ENCODE measurements around the gene ZMYM3. TPM values are rescaled to one million over a fixed set of nuclear protein-coding genes. Genes with fewer than 3 reads are reported as not detected.

ZMYM3 gene
- total RNA-seq, 2 donors from 2014 or later, result 15.9 to 17.0 TPM

DNA sequence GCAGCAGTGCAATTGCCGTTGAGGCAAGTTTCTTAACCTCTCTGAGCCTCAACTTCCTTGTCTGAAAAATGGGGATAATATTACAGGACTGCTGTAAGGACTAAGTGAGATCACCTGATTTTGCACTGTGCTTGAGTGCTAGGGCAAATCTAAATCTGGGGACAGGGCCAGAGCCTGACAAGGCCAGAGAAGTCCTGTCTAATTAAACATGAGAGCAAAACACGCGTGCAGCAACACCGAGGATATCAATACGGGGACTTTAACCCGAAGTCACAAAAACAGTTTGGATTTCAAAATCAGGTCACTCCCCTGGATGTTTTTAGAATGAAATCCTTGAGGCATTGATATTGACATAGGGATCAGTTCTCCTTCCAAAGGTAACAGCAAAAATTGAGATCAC lies 36.6 kb downstream of the ZMYM3 start:
- no peak for ATAC-seq
- intact Hi-C loops (cut with DNase I, micrococcal nuclease), result no loop called here
- DNase-seq, result no peak

DNA sequence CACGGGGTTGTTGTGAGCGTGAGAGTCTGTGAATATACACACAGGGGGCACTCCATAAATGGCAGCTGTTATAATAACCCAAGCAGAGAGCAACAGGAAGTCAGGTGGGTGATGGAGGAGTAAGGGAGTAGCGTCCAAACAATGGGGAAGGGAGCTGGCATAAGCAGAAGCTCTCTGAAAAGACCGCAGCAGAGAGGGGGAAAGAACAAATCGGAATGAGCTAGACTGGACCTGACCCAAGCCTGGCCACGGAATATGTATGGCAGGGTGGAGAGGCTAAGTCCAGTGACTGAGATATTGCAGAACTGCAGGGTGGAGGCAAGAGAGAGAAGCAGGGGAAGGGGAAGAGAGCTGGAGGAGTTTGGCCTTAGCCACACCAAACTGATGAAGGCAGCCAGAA lies 37.5 kb downstream of the ZMYM3 start:
- intact Hi-C loops (cut with DNase I, micrococcal nuclease), result no loop called here
- ATAC-seq (peak; percentile 34), DNase-seq (no peak)

DNA sequence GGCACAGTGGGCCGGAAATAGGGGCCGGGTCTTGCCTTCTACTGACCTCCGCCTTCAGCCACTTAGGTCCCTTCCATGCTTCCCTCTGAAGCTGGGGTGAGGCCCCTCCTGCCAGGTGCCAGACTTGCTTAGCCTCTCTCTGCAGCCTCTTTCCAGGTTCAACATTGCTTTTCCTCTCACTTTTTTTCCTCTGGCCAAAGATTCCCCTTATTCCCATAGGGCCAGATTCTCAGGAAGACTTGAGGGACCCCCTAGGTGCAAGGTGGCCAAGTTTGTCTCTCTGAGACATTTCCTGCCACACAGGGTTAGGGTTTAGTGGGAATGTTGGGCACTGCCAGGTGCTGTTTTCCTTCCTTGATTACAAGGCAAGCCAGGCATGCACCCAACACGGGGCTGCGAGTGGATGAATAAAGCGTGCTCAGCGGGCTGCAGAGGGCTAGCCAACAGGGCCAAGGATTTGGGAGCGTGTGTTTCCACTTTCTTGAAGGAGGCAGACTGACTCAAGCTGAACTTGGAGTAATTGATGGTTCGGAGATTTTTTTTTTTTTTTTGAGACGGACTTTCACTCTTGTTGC lies 38.5 kb downstream of the ZMYM3 start:
- intact Hi-C loops (cut with DNase I, micrococcal nuclease), result no loop called here
- DNase-seq (peak in 1 of 2 donors; percentile 23), ATAC-seq (peak; percentile 40)

DNA sequence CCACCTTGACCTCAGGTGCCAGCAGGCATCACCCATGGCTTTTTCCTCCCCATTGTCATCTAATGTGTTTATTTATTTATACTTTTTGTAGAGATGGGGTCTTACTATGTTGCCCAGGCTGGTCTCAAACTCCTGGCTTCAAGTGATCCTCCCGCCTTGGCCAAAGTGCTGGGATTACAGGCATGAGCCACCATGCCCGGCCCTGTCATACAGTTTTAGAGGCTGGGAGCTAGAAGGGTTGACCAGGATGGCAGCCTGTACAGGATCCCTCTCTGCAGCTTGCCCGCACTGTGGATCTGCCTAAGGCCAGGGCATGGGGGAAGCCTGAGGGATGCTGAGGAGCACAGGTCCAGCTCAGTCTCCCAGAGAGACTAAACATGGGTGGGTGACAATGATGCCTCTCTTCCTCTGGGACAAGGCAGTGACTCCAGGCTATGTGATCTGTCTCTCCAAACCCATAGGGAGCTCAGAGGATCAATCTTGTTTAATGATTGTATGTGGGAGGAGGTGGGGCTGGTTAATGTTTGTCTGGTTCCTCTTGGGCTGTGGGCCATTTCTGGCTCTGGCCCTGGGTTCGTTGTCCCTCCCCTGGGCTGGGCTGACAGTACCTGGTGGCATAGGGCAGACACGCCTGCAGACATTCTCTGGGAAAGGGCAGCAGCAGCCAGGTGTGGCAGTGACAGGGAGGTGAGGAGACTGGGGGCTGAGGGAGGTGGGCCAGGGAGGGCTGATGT lies 39.2 kb downstream of the ZMYM3 start:
- peak; percentile 76 to 85 for DNase-seq
- intact Hi-C loops (cut with DNase I, micrococcal nuclease), result no loop called here
- peak; percentile 89 for ATAC-seq

DNA sequence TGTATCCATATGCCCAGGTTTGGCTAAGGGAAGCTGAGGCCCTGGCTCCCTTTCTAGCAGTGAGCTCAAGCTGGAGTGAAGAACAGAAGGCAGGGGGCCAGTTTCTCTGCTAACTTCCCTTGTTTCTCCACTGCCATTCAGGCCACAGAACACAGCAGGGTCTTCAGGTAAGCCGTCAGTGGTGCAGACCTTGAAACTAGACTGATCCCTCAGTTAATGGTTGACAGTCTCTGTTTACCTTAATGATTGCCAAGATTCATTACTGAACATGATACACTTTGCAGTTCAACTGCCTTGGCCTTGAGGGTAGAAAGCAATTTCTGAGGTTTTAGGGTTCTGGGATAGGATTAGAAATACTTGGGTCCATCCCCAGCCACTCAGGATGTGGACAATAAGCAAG lies 39.8 kb downstream of the ZMYM3 start:
- DNase-seq (no peak), ATAC-seq (peak; percentile 10)
- intact Hi-C loops (cut with DNase I, micrococcal nuclease), result no loop called here

DNA sequence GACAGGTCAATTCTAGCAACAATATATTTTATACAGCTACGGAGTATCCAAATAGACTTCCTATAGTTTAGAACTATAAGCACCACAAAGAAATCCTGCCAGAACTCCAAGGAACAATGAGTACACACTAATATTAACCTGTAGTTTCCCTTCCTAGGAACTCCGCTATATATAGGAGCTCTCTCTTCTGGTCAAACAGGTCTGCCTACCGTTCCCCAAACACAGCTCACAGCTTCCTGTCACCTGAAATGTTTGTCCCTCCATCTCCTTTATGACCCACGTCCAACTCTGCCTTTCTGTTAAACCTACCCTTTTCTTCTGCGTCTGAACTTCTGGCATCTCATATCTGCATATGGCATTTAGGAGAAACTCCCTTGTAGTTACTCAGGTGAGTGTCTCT lies 41.4 kb downstream of the ZMYM3 start:
- no peak for DNase-seq
- ATAC-seq, result no peak
- intact Hi-C loops (cut with DNase I, micrococcal nuclease), result no loop called here

DNA sequence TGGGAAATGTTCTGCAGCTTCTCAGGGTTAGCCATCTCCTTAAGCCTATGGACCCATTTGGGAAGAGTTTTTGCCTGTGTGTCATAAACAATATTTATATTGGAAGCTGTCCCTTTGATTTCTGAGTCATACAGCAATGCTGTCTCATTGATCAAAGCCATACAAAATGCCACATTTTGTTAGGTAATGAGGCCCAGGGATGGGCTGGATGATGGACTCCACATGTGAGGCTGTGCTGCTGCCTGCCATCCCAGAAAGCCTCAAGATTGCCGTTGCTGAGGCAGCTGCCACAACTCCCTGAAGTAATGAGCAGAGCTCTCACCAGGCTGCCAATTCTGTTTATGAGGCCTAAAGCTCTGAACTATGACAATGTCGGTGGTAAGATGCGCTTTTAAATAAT lies 43.1 kb downstream of the ZMYM3 start:
- DNase-seq, result no peak
- ATAC-seq, result no peak
- intact Hi-C loops (cut with DNase I, micrococcal nuclease), result no loop called here

DNA sequence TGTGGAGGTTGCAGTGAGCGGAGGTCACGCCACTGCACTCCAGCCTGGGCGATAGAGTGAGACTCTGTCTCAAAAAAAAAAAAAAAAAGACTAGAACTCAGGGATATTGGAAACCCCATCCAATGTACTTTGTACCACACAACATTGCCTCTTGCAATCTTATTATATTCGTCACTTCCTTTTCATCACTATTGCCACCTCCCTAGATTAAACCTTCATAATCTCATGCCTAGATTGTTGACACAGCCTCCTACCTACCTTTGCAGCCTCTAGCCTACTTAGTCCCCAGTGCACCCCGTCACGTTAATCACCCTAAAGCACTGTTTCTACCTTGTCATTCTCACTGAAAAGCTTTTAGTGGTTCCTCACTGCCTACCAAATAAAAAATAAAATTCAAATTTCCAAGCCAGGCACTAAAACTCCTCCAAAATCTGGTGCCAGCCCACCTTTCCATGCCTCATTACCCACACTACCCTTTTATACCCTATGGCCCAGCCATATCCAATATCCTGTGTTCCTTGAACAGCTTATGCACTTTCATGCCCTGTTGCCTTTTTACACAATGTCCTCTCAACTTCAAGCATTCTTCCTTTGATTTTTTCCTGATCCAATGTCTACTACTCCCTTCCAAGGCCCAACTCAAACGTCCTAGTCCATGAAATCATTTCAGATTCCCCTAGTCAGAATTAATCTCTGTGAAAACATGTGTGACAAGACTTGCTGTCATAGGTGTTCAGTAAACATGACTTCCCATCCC lies 54.5 kb downstream of the ZMYM3 start:
- intact Hi-C loops (cut with DNase I, micrococcal nuclease), result no loop called here
- ATAC-seq, result peak; percentile 76
- DNase-seq, result no peak

DNA sequence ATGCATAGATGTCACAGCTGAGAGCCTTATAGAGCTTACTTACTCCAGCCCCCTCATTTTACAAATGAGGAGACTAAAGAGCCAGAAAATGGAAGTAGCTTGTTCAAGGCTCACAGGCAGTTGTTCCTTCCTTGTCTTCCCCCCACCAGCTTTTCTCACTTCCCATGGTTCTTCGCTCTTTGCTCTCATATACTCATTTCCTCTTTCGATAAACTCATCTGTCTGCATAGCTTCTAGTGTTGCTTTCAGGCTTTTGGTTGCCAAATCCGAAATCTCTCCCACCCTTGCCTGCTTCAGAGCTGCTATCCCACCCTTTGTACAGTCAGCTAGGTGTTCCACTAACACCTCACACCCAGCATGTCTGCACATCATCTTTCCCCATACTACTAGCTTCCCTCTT lies 55.9 kb downstream of the ZMYM3 start:
- DNase-seq, result no peak
- intact Hi-C loops (cut with DNase I, micrococcal nuclease), result no loop called here
- no peak for ATAC-seq

DNA sequence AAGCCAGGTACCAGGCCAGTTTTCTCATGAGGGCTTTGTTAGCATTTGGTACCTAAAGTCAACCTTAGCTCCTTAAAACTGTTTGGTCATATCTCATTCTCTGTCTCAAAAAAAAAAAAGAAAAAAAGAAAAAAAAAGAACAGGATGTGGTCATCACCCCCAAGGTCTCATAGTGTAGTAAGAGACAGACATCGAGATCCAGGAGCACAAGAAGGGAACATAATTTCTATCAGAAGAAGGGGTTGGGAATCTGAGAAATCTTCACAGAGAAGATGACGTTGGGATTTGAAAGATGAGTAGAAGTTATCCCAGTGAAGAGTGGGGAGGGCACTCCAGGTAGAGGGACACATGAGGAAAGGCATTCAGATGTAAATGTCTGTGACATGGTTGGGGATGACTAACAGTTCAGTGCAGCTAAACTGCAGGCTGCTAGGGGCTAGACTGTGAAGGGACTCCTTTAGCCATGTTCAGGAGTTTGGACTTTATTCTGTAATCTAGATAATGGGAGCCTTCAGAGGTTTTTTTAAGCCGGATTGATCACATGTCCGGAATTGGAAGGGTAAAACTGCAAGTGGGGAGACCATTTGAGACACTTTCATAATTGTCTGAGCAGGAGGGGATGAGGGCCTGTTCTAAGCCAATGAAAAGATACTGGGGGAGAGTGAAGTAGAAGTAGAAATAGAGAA lies 57.8 kb downstream of the ZMYM3 start:
- ATAC-seq (no peak), DNase-seq (no peak)
- intact Hi-C loops (cut with DNase I, micrococcal nuclease), result no loop called here

DNA sequence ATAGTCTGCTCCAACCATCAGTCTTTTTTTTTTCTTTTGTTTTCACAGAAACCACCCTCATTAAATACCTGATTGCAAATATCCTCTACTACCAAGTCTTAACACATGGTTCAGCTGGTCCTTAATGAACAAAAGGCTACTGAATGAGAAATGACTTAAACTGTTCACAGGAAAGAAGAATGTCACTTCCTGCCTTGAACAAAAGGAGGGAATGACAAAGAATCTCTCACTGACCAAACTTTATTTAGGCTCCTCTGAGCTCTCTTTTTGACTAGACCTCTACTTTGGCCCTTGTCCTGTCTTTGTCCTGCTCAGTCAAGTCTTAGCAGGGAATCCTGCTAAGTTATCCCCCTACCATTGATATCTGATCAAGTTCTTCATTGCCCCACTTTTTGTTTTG lies 62.7 kb downstream of the ZMYM3 start:
- intact Hi-C loops (cut with DNase I, micrococcal nuclease), result no loop called here
- no peak for DNase-seq
- ATAC-seq, result no peak

Other genes with a start within 250 kb of the ZMYM3 start
- 10 to 100 TPM; 63.4 to 76.1 TPM for gene SNX12, start 185.8 kb downstream of the ZMYM3 start, total RNA-seq
- gene FOXO4, start 158.3 kb downstream of the ZMYM3 start, total RNA-seq, result 10 to 100 TPM; 32.5 to 54.2 TPM
- not detected for gene CXorf65, start 147.4 kb downstream of the ZMYM3 start, total RNA-seq
- gene IL2RG, start 142.6 kb downstream of the ZMYM3 start, total RNA-seq, result 10 to 100 TPM; 47.7 to 98.7 TPM
- 10 to 100 TPM; 35.4 to 37.9 TPM for gene MED12, start 135.5 kb downstream of the ZMYM3 start, total RNA-seq
- gene NLGN3, start 109.3 kb downstream of the ZMYM3 start, total RNA-seq, result 1 to 10 TPM in 1 of 2 donors, under 1 TPM in 1; 0.67 to 1.1 TPM
- 10 to 100 TPM; 67.9 to 72.6 TPM for gene GJB1, start 30.9 kb downstream of the ZMYM3 start, total RNA-seq
- 100 to 1,000 TPM; 158 to 183 TPM for gene NONO, start 29.5 kb upstream of the ZMYM3 start, total RNA-seq
- gene ITGB1BP2, start 47.6 kb upstream of the ZMYM3 start, total RNA-seq, result 1 to 10 TPM in 1 of 2 donors, under 1 TPM in 1; 0.61 to 1.9 TPM
- 10 to 100 TPM; 25.2 to 31.6 TPM for gene TAF1, start 112.2 kb upstream of the ZMYM3 start, total RNA-seq

All from left colon (tissue), 2 donors.